Measurements from ENCODE around the gene PCK1.
"Not testable (repeated sequence)": the region's sequence is repeated elsewhere in the genome, so short reads cannot be mapped to it uniquely, and the experiment has no call there.

The PCK1 gene

GRCh38 chr20:57560554-57561355 lies at the start of gene PCK1:
Gene PCK1 (plus strand): TSS chr20:57561110. CDS start chr20:57561412, 302 bp downstream.
- no peak for DNase-seq

DNA sequence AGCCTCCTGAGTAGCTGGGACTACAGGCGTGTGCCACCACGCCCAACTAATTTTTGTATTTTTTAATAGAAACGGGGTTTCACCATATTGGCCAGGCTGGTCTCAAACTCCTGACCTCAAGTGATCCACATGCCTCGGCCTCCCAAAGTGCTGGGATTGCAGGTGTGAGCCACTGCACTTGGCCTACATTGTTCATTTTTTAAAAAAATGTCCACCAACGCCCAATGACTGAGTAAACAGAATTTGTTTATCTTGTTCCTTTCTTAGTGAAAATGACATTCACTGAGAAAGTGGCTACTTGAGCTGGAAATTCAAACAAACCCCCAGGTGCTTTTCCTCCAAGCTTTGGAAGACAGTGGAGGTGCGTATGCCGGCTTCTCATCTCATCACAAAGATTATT lies 49.2 kb upstream of the PCK1 start:
- not testable (repeated sequence) for DNase-seq

DNA sequence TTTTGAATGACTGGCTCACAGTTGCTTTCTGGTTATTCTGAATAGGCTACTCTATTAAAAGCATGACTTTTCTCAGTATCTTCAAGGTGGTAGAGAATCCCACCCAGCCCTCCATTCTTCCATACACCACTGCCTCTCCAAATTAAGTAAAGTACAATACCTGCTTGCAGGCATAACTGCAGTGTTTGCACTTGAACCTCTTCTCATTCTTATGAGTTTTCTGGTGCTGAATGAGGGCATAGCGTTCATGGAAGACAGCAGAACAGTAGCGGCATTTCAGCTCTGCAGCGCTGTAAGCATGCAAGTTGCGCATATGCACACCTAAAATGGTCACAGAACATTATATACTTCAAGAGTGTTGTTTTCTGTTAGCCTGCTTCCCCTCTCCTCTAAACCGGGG lies 48.5 kb upstream of the PCK1 start:
- no peak for DNase-seq

DNA sequence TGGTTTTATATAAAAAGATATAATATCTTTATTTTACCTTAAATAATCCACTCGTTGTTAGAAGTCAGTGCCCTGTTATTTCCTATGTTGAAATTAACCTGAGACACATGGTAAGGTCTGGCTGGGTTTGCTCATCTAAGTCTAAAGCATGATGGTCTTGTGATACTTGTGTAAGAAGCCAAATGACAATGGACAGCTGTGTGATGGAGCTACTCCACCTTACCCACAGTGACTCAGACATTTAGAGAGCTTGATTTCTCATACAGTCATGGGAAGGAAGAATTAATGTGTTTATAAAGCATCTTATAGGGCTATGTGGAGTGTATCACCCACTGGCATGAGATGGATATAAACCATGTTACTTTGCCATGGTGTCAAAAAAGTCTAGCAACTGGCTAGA lies 47.7 kb upstream of the PCK1 start:
- DNase-seq, result no peak

- peak in 44 of 51 donors; percentile 9 to 79 (median 44) for DNase-seq
These were observed 46.6 kb upstream of the PCK1 start for GRCh38 chr20:57514273-57514751.

- no peak for DNase-seq
These were observed 43.0 kb upstream of the PCK1 start for GRCh38 chr20:57517904-57518303.

GRCh38 chr20:57522380-57523140 lies 38.4 kb upstream of the PCK1 start:
- no peak for DNase-seq

GRCh38 chr20:57523782-57524181 lies 37.1 kb upstream of the PCK1 start:
- no peak for DNase-seq

DNA sequence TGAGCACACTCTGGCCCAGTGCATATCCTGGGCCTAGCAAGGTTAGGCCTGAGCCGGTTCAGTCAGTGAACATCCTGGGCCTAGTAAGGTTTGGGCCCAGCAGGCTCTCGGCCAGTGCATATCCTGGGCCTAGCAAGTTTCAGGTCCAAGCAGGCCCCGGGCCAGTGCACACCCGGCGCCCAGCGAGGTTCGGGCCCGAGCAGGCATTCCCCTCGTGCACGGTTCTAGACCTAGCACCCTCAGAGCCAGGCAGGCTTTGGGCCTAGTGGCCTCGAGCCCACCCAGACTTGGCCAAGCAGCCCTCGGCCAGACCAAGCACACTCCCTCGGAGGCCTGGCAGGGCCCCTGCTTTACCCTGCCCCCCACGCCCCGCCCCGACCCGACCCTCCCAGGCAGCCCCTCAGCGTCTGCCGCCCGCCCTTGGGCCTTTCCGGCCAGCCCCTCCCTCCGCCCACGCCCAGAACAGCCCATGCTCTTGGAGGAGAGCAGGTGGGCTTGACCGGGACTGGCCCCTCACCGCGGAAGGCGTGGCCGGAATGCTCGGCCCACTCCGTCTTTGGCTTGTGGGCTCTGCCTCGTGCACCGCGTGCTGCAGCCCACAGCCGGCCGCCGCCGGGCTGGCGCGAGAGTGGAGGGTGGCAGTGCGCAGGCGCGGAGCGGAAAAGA lies 36.3 kb upstream of the PCK1 start, which contains the start of gene CTCFL:
Gene CTCFL (minus strand): TSS at position 630 of the 666 bp plus-strand sequence. CDS start 935 bp downstream, outside the sequence.
- DNase-seq, result no peak

DNA sequence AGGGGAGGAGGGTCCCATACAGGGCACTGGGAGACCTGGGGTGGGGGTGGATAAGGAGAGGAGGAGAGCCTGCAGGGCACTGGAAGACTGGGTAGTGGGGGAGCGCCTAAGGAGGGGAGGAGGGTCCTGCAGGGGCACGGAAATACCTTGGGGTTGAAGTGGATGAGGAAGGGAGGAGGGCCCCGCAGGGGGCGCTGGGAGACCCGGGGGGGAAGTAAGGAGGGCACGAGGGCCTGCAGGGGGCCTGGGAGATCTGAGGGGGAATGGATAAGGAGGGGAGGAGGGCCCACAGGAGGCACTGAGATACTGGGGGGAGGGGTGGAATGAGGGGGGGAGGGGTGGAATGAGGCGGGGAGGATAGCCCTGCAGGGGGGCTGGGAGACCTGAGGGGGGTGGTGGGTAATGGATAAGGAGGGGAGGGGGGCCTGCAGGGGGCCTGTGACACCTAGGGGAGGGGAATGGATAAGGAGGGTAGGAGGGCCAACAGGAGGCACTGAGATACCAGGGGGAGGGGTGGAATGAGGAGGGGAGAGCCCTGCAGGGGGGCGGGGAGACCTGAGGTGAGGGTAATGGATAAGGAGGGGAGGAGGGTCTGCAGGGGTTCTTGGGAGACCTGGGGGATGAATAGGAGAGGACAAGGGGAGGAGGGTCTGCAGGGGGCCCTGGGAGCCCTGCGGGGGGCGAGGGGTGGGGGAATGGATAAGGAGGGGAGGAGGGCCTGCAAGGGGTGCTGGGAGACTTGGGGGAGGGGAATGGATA lies 35.4 kb upstream of the PCK1 start:
- no peak for DNase-seq

DNA sequence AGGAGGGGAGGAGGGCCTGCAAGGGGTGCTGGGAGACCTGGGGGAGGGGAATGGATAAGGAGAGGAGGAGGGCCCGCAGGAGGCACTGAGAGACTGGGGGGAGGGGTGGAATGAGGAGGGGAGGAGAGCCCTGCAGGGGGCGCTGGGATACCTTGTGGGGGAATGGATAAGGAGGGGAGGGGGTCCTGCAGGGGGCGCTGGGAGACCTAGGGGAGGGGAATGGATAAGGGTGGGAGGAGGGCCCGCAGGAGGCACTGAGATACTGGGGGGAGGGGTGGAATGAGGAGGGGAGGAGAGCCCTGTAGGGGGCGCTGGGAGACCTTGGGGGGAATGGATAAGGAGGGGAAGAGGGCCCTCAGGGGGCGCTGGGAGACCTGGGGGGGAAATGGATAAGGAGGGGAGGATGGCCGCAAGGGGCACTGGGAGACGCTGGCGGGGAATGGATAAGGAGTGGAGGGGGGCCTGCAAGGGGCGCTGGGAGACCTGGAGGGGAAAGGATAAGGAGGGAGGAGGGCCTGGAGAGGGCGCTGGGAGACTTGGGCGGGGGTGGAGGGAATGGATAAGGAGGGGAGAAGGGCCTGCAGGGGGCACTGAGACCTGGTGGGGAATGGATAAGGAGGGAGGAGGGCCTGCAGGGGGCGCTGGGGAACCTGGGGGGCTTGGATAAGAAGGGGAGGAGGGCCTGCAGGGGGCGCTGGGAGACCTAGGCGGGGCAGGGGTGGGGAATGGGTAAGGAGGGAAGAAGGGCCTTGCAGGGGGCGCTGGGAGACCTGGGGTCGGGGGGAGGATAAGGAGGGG lies 34.6 kb upstream of the PCK1 start:
- no peak for DNase-seq

DNA sequence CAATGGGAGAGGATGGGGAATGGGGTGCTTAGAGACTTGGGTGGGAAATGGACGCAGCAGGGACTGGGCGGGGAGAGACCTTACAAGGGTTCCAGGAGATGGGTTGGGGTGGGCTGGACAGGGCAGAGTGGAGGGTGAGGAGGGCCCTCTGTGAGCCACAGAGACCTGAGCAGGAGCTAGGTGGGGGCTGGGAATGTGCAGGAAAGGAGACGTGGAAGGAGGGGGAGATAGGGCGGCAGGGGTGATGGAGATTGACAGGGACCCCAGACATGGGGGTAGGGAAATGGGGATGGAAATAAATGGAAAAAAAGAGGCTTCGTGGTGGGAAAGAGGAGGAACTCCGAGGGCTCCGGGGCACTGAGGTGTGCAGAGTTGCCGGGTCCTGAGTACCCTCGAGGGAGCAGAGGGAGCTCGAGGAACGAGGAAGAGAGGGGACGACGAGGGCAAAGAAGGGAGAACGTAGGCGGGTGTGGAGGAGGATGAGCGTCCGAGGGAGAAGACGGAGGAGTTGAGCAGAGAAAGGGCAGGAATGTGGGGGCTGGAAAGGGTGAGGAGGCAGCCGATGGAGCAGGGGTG lies 33.9 kb upstream of the PCK1 start:
- no peak for DNase-seq

DNA sequence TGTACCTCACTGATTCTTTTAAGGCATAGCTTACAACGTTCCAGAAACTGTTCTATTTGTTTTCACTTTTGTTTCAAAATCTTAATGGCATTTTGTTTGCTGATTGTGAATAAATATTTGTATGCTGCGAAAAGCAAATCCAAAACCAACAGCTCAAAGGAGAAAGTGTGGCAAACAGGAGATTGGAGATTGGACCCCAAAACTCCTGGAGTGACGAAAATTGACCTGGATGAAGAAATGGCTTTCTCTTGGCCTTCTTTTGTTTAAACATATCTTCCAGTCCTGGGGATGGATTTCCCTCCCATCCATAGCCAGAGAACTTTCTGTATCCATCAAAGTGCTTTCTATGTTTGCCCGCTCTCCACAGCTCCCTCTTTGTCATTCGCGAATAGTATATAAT lies 33.2 kb upstream of the PCK1 start:
- no peak for DNase-seq

DNA sequence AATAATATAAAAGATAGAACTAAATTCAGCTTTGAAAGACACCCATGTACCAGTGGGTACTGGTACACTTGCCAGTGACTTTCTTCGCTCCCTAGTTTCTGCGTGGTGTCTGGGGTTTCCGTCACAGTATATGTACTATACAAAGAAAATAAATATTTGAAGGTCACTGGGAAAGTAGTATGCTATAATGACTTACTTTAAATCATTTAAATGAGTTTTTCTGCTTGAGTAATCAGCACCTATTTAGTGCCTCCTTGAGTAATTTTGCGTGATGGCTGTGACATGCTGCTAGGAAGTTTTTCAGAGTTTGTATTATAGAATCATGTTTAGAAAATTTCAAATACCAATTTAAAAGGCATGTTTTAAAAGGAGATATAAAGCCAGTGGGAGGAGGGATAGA lies 32.8 kb upstream of the PCK1 start:
- no peak for DNase-seq

DNA sequence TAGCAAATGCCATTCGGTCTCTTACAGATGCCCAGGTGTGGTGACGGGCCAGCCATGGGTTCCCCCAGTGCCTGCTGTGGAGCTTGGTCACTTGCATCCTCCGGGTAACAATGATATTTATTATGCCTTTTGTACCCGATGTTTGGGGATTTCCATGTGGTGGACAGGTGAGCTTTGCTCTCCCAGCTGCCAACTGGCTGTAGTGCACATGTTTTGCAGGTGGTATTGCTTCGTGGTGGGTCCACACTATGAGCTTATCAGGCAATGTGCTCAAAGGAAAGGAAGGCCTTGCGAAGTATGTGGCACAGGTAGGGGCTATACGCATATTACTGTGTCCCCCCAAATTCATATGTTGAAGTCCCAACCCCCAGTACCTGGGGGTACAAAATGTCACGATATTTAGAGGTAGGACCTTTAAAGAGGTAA lies 31.7 kb upstream of the PCK1 start:
- DNase-seq, result no peak

- DNase-seq, result no peak
These were observed 31.1 kb upstream of the PCK1 start for GRCh38 chr20:57529810-57530209.

- no peak for DNase-seq
These were observed 30.5 kb upstream of the PCK1 start for GRCh38 chr20:57530327-57530981.

DNA sequence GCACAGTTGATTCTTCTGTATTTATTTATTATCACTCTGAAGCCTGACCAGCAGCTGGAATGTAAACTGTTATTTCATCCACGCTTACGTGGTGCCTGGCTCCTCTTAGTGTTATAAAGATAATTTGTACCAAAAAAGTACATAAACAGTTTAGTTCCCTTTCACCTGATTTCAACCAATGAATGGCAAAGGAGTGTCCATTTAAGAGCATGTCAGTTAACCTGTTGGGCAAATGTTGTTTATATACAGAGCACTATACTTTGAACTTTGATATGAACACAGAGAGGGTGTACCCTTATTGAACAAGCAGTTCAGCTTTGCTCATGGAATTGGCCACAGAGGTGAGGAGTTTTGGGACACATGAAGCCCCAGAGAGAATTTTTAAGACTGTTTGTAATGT lies 28.8 kb upstream of the PCK1 start:
- DNase-seq, result no peak

- DNase-seq, result no peak
These were observed 25.6 kb upstream of the PCK1 start for GRCh38 chr20:57535297-57535696.
